CD8-positive, alpha-beta memory T cell (primary cell): ENCODE measurements around the gene TSPEAR. TPM values are rescaled to one million over a fixed set of nuclear protein-coding genes. Genes with fewer than 3 reads are reported as not detected.

Experiments used
- CTCF ChIA-PET: fragments of 350-600 bp; sonication (Branson Sonifier 250); formaldehyde crosslinking; loops from one replicate; lab custom pipeline; 2021; ENCODE audit warnings: antibody characterized with exemption; lab: Charles Lee
- POLR2A ChIA-PET: fragments of 350-600 bp; sonication (Branson Sonifier 250); formaldehyde crosslinking; loops from one replicate; lab custom pipeline; 2021; ENCODE audit warnings: antibody characterized with exemption; lab: Charles Lee
- DNase-seq, 5 donors: peaks; one replicate each; pipeline versions ENCODE4 v3.0.0 to v3.0.0-alpha.2; 2020 to 2022; ENCODE audit warnings: mixed read lengths in 1 of 5
- H3K27ac ChIP-seq: one replicate; pipeline ENCODE4 v1.7.0; 2013; ENCODE audit warnings: low read depth, mild to moderate bottlenecking, low read length, moderate library complexity
- H3K27me3 ChIP-seq: 2 replicates; pipeline ENCODE4 v1.7.0; 2013; ENCODE audit warnings: low read length, mild to moderate bottlenecking; ENCODE audit not compliant: insufficient read depth, poor library complexity, severe bottlenecking
- H3K36me3 ChIP-seq: 2 replicates; pipeline ENCODE4 v1.7.0; 2013; ENCODE audit warnings: mild to moderate bottlenecking, low read length, moderate library complexity; ENCODE audit not compliant: insufficient read depth
- H3K4me1 ChIP-seq: 2 replicates; pipeline ENCODE4 v1.7.0; 2013; ENCODE audit warnings: mild to moderate bottlenecking, low read length, moderate library complexity; ENCODE audit not compliant: insufficient read depth
- H3K4me3 ChIP-seq: 2 replicates; pipeline ENCODE4 v1.7.0; 2013; ENCODE audit warnings: mild to moderate bottlenecking, low read length
- H3K9me3 ChIP-seq: 2 replicates; pipeline ENCODE4 v1.7.0; 2013; ENCODE audit warnings: mild to moderate bottlenecking, low read length
- H3K27ac Mint-ChIP-seq, 8 donors: one replicate each; pipeline ENCODE4 v1.8.0; 2020 to 2021; ENCODE audit warnings: mixed read lengths in 8 of 8, mild to moderate bottlenecking in 6 of 8, inconsistent platforms in 3 of 8, moderate library complexity in 3 of 8
- H3K27me3 Mint-ChIP-seq, 2 donors: one replicate each; pipeline ENCODE4 v1.8.0; 2020 to 2021; ENCODE audit warnings: mixed read lengths in 2 of 2, mild to moderate bottlenecking in 1 of 2, moderate library complexity in 1 of 2
- H3K36me3 Mint-ChIP-seq, 3 donors: one replicate each; pipeline ENCODE4 v1.8.0; 2020 to 2021; ENCODE audit warnings: mixed read lengths in 3 of 3, inconsistent platforms in 1 of 3, mild to moderate bottlenecking in 1 of 3
- H3K4me1 Mint-ChIP-seq, 3 donors: one replicate each; pipeline ENCODE4 v1.8.0; 2020 to 2021; ENCODE audit warnings: mixed read lengths in 3 of 3, inconsistent platforms in 1 of 3, mild to moderate bottlenecking in 1 of 3
- H3K4me3 Mint-ChIP-seq, 7 donors: one replicate each; pipeline ENCODE4 v1.8.0; 2020 to 2021; ENCODE audit warnings: mixed read lengths in 7 of 7, mild to moderate bottlenecking in 6 of 7, moderate library complexity in 4 of 7, inconsistent platforms in 2 of 7
- H3K9me3 Mint-ChIP-seq, 5 donors: one replicate each; pipeline ENCODE4 v1.8.0; 2020 to 2022; ENCODE audit warnings: mixed read lengths in 5 of 5, mild to moderate bottlenecking in 3 of 5, moderate library complexity in 2 of 5, inconsistent platforms in 1 of 5
- polyA plus RNA-seq: library from polyadenylated mRNA; unstranded; fragments of 300-500 nt; fragmentation: Illumina TruSeq; gene quantifications from one replicate; pipeline ENCODE4 v1.2.3, GENCODE V29; 2021
- total RNA-seq, 2 experiments: library from RNA; stranded (reverse); gene quantifications; one replicate each; pipeline ENCODE4 v1.2.3, GENCODE V29; 2021

TSPEAR gene
- total and polyA plus RNA-seq, 3 experiments from 2014 or later = 0.05 TPM; not detected in 2

- Mint-ChIP-seq H3K27ac (peak overlapping the region in 2 of 8 donors; percentile 10 to 64), H3K36me3 (peaks cover 0 to 4% (median 0%) of the 10 kb centered on the region in 3 donors), H3K9me3 (peaks cover 5 to 19% (median 16%) of the 10 kb centered on the region in 5 donors), H3K4me1 (peaks cover 7 to 14% (median 8%) of the 10 kb centered on the region in 3 donors), H3K27me3 (peaks cover 71 to 75% of the 10 kb centered on the region in 2 donors), H3K4me3 (no peak overlapping the region)
- H3K27me3 ChIP-seq = peaks cover 55% of the 10 kb centered on the region
- no peaks in the 10 kb centered on the region for H3K36me3 ChIP-seq
- CTCF ChIA-PET = no interaction called here
- POLR2A ChIA-PET = no interaction called here
- DNase-seq = peak in 1 of 5 donors; percentile 26
- no peak overlapping the region for H3K27ac ChIP-seq
- no peak overlapping the region for H3K4me3 ChIP-seq
- H3K4me1 ChIP-seq = no peaks in the 10 kb centered on the region
- H3K9me3 ChIP-seq = no peaks in the 10 kb centered on the region
These were observed 8.2 kb downstream of the TSPEAR start for GRCh38 chr21:44702973-44703730.

GRCh38 chr21:44702111-44702972 lies 9.0 kb downstream of the TSPEAR start:
- peaks cover 5 to 19% (median 16%) of the 10 kb centered on the region in 5 donors for H3K9me3 Mint-ChIP-seq
- Histone ChIP-seq H3K9me3 (no peaks in the 10 kb centered on the region), H3K27me3 (peaks cover 49% of the 10 kb centered on the region), H3K36me3 (no peaks in the 10 kb centered on the region), H3K27ac (no peak overlapping the region), H3K4me3 (no peak overlapping the region), H3K4me1 (no peaks in the 10 kb centered on the region)
- H3K27ac Mint-ChIP-seq = peak overlapping the region in 1 of 8 donors; percentile 10
- peaks cover 73 to 75% of the 10 kb centered on the region in 2 donors for H3K27me3 Mint-ChIP-seq
- H3K4me3 Mint-ChIP-seq = no peak overlapping the region
- peaks cover 6 to 8% (median 7%) of the 10 kb centered on the region in 3 donors for H3K4me1 Mint-ChIP-seq
- peaks cover 0 to 4% (median 0%) of the 10 kb centered on the region in 3 donors for H3K36me3 Mint-ChIP-seq
- ChIA-PET CTCF (no interaction called here), POLR2A (no interaction called here)
- peak in 1 of 5 donors; percentile 35 for DNase-seq

- Histone ChIP-seq H3K9me3 (no peaks in the 10 kb centered on the region), H3K4me1 (no peaks in the 10 kb centered on the region), H3K36me3 (no peaks in the 10 kb centered on the region), H3K27ac (no peak overlapping the region), H3K4me3 (no peak overlapping the region), H3K27me3 (peaks cover 44% of the 10 kb centered on the region)
- H3K4me3 Mint-ChIP-seq = no peak overlapping the region
- ChIA-PET CTCF (no interaction called here), POLR2A (no interaction called here)
- DNase-seq = no peak
- H3K36me3 Mint-ChIP-seq = peaks cover 0 to 8% (median 0%) of the 10 kb centered on the region in 3 donors
- peaks cover 6 to 8% (median 7%) of the 10 kb centered on the region in 3 donors for H3K4me1 Mint-ChIP-seq
- H3K9me3 Mint-ChIP-seq = peaks cover 5 to 19% (median 16%) of the 10 kb centered on the region in 5 donors
- H3K27ac Mint-ChIP-seq = no peak overlapping the region
- peaks cover 69 to 78% of the 10 kb centered on the region in 2 donors for H3K27me3 Mint-ChIP-seq
These were observed 9.8 kb downstream of the TSPEAR start for GRCh38 chr21:44701541-44701940.

GRCh38 chr21:44701023-44701400 lies 10.4 kb downstream of the TSPEAR start:
- no peak overlapping the region for H3K27ac ChIP-seq
- H3K4me3 Mint-ChIP-seq = no peak overlapping the region

GRCh38 chr21:44700101-44701022 lies 11.0 kb downstream of the TSPEAR start:
- no peak for DNase-seq
- H3K27ac Mint-ChIP-seq = no peak overlapping the region
- Histone ChIP-seq H3K4me3 (no peak overlapping the region), H3K4me1 (no peaks in the 10 kb centered on the region), H3K27ac (no peak overlapping the region), H3K9me3 (no peaks in the 10 kb centered on the region), H3K36me3 (no peaks in the 10 kb centered on the region), H3K27me3 (peaks cover 37% of the 10 kb centered on the region)
- ChIA-PET CTCF (no interaction called here), POLR2A (no interaction called here)
- peaks cover 66 to 77% of the 10 kb centered on the region in 2 donors for H3K27me3 Mint-ChIP-seq
- peaks cover 0 to 9% (median 6%) of the 10 kb centered on the region in 5 donors for H3K9me3 Mint-ChIP-seq
- H3K4me3 Mint-ChIP-seq = no peak overlapping the region
- peaks cover 0 to 15% (median 0%) of the 10 kb centered on the region in 3 donors for H3K36me3 Mint-ChIP-seq
- peaks cover 2 to 14% (median 10%) of the 10 kb centered on the region in 3 donors for H3K4me1 Mint-ChIP-seq

More at GRCh38 chr21:44701023-44701400, 10.4 kb downstream of the TSPEAR start:
- peak overlapping the region in 1 of 8 donors; percentile 64 for H3K27ac Mint-ChIP-seq
- H3K4me1 ChIP-seq = no peaks in the 10 kb centered on the region
- H3K4me1 Mint-ChIP-seq = peaks cover 3 to 11% (median 9%) of the 10 kb centered on the region in 3 donors
- no peak overlapping the region for H3K4me3 ChIP-seq
- H3K9me3 Mint-ChIP-seq = peaks cover 4 to 15% (median 11%) of the 10 kb centered on the region in 5 donors
- H3K27me3 ChIP-seq = peaks cover 39% of the 10 kb centered on the region
- no peaks in the 10 kb centered on the region for H3K9me3 ChIP-seq
- ChIA-PET CTCF (no interaction called here), POLR2A (no interaction called here)
- no peaks in the 10 kb centered on the region for H3K36me3 ChIP-seq
- DNase-seq = no peak
- H3K36me3 Mint-ChIP-seq = peaks cover 0 to 13% (median 0%) of the 10 kb centered on the region in 3 donors
- H3K27me3 Mint-ChIP-seq = peaks cover 69 to 81% of the 10 kb centered on the region in 2 donors

GRCh38 chr21:44699502-44700001 lies 11.8 kb downstream of the TSPEAR start:
- ChIA-PET POLR2A (no interaction called here), CTCF (no interaction called here)
- Histone ChIP-seq H3K4me3 (no peak overlapping the region), H3K4me1 (no peaks in the 10 kb centered on the region), H3K27ac (no peak overlapping the region), H3K36me3 (no peaks in the 10 kb centered on the region), H3K9me3 (no peaks in the 10 kb centered on the region), H3K27me3 (peaks cover 34% of the 10 kb centered on the region)
- peak overlapping the region in 1 of 8 donors; percentile 45 for H3K27ac Mint-ChIP-seq
- peaks cover 0 to 2% (median 0%) of the 10 kb centered on the region in 5 donors for H3K9me3 Mint-ChIP-seq
- DNase-seq = peak in 1 of 5 donors; percentile 17
- peaks cover 57 to 70% of the 10 kb centered on the region in 2 donors for H3K27me3 Mint-ChIP-seq
- H3K4me1 Mint-ChIP-seq = peaks cover 9 to 18% (median 11%) of the 10 kb centered on the region in 3 donors
- H3K36me3 Mint-ChIP-seq = peaks cover 0 to 10% (median 0%) of the 10 kb centered on the region in 3 donors
- no peak overlapping the region for H3K4me3 Mint-ChIP-seq
